GM19324 (cell line): Measurements from ENCODE around the gene ACACA.

ENCODE experiments used
- ATAC-seq: cut with Tn5 transposase; IDR thresholded peaks from one replicate; pipeline ENCODE4 v1.9.1; 2021; ENCODE audit warnings: mild to moderate bottlenecking, moderate library complexity; ENCODE audit not compliant: unreplicated experiment, low FRiP score

ACACA gene

DNA sequence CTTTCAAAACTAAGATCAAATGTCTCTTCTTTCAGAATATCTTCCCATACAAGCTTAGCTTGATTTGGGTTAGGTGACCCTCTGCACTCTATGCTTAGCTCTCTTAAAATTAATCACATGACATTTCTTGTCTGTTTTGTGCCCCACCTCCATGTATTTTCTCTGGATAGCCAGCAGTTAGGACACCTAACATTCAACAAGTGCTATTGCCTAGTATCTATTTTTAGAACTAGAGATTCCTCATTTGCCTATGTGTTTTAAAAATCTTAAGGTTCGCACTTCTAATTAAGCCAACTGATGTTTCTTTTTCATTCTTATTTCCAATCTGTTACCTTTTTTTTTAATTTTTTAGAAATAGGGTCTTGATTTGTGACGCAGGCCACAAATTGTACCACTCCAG lies 160.6 kb downstream of the ACACA start:
- no peak for ATAC-seq

DNA sequence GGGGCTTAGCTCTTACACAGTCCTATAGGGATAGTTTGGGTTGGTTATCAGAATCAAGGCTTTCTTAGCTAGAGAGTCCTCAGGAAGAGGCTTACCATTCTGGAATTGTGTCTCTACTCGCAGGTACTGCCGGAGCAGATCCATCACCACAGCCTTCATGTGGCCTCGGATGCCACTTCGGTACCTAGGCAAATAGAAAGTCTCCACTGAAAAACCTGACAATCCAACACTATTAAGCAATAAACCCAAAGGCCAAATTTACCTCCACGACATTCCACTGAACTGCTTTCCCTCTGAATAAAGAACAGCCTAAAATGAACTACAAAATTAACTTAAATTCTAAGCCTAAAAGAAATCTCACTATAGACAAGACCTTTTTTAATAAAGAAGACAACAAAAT lies 166.3 kb downstream of the ACACA start:
- ATAC-seq = no peak

DNA sequence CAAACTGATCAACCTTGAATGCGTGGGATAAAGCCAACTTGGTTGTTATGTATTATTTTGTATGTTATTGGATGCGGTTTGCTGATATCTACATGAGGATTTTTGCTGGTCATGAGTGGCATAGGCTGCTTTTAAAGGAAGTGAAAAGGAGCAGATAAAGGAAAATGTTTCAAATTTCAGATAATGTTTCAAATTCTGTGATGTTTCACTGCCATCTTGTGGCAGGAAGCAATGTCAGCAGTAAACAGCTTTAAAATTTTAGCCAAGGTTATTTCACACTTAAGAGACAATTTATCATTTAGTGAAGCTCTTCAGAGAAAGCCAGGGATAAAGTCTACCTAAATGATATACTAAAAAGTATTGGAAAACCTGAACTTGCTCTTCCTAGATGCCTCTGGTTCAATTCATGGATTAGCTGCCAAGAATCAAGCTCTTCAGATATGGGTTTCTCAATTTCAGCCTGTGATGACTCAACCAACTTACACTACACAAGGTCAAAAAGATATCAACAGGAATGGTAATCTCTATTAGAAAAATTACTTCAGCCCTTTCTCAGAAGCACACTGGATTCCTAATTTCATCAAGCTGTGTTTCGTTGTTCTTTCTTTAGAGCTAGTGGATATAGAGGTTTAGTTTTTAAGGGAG lies 166.8 kb downstream of the ACACA start:
- no peak for ATAC-seq

DNA sequence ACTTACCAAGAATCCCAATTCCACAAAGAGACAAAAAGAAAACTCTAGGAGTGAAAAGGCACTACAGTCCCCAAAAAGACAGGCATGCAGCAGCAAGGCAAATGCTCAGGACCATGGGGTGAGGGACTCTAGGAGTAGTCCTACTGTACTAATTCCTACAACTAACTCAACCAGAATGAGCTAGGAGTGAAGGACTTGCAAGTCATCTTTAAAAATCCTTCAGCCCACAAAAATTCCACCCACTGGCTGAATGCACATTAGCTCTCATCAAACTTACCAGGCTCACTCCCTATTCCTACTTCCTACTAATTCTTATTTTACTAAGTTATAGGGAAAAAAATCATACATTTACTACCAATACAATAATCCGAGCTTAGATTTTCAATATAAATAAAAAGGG lies 172.5 kb downstream of the ACACA start:
- no peak for ATAC-seq

DNA sequence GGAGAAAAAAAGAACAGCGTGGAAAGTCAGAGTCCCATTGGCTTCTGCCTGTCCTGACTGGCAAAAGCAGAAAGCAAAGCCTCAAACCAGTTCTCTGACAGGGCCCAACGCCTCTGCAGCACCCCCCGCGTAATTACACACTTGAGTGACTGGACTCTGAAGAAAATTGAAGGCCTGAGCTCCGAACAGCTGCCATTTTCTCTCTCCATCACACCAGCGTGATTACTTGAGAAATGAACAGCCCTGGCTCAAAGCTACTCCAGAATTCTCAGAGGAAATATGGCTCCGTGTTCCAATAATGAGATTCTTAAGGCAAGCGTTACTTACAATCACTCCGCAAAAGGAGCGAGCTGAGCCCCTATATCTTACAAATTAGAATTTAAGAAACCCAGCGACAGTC lies 173.6 kb downstream of the ACACA start:
- ATAC-seq = no peak

DNA sequence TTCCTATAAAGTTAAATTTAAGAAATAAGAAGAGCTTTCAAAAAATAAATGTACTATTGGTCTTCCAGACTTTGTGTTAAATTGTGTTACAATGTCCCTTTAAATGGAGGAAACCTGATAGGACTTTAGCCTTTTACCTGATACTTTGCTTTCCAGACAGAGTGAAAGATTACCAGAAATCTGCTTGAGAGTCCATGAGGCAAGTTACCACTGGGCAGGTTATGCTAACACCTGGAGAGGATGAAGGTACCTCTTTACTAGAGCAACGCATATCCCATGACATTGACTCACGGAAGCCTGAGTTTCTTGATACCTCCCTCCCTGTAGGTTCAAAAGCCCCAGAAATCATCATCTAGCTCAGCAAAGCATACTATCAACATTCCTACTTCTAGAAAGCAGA lies 174.7 kb downstream of the ACACA start:
- no peak for ATAC-seq

DNA sequence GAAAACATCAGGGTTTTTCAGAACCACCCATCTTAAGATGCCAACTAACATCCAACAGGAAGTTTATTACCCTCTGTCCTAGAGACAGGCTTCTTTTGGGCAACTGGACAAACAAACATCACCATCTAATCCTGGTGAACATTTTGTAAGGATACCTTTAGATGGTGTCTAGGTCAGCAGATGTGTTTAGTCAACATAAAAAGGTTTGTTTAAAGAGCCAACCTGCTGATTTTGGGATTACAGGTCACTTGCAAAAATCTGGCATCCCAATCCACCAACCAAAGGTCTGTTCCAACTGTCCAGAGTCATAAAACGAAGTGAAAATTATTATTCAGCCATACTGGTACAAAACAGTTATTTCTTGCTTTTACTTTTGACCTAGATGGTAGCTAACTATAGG lies 176.0 kb downstream of the ACACA start:
- ATAC-seq = no peak

DNA sequence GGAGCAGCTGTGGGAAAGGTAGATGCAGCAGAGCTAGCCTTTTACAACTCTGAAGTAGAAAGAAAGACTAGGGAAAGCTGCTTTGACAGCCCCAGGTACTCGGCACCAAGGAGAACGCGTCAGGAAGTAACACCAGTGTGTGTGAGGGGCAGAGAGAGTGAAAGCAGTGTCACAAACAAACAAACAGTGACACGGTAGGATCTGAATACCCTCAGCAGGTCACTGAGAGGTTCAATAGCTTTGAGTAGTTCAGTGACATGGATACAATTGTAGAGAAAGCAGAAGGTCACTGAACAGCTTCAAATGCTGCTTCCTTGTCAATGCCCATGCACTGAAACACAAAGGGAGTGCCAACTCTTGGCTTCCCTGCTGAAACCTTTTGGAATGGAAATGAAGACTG lies 181.2 kb downstream of the ACACA start:
- ATAC-seq = no peak

DNA sequence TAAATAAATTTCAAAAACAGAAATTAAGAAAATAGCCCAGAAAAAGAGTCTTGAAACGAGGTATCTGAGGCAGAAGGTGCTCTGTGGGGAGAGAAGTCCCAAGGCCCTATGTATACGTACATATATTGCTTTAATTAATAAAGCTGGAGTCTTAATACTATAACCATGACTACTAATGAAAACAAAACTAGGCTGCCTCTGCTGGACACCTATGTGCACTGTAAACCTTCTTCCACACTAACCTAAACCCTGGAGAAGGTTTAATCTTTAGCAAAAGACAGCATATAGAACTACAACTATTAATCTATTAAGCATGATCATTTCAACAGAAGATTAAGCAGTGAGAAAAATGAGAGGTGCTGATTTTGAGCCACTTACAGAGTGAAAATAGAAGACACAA lies 184.8 kb downstream of the ACACA start:
- no peak for ATAC-seq

DNA sequence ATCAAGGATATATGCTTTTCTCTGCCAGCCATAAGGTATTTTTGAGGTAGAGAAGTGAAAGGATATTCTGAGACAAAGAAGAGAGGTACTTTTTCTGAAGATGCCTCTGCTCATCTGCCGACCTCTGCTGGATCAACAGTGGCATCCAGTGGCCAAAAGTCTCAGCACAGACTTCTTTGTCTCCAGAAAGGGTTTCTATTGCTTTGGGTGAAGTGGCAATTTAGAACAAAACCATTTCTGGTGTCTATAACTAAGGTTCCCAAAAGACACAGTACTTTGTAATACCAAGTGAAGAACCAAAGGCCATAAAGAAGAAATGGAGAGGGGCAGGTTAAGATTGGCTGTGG lies 186.1 kb downstream of the ACACA start:
- ATAC-seq = no peak

DNA sequence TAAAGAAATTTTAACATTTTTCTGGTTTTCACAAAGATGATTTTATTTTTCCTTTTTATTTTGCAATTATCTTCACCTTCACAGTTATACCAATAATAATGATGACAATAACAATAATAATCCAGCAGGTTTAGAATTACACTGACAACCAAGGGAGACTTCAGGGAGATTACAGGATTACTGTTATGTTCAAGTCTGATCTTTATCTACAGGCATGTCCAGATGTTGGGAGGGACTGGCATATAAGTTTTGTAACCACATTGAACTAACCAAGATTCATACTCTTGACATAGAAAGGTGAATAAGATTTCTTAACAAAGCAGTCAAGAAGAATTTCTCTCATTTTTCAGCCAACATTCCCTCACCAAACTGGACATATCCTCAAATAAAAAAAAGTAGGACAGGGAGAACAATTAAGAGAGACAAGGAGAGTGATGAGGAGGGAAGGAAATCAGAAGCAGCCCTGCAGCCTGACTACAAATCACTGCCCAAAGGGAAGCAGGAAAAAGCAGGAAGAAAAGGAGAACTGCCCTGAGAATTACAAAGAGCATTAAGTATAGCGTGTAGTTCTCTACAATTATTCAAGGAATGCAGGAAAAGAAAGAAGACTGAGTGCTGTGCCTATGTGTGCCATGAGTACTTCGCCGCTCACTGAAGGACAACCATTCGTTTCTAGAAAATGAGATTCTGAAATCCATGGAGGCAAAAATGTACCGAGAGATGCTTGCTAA lies 186.6 kb downstream of the ACACA start:
- ATAC-seq = no peak

DNA sequence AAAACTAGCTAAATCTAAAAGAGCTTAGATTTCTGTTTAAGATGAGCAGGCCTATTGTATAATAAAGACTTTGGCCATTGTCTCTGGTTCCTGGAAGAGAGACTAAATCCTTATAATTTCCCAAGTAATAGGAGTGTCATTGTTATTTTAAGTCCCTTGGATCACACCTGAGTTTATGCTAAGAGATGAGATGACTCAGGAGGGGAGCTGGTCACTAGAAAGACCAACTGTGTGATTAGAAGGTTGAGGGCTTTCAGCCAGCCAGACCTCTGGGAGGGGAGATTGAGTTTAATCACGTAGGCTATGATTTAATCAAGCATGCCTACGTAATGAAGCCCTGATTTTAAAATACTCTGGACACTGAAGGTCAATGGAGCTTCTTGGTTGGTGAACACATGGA lies 187.8 kb downstream of the ACACA start:
- no peak for ATAC-seq

DNA sequence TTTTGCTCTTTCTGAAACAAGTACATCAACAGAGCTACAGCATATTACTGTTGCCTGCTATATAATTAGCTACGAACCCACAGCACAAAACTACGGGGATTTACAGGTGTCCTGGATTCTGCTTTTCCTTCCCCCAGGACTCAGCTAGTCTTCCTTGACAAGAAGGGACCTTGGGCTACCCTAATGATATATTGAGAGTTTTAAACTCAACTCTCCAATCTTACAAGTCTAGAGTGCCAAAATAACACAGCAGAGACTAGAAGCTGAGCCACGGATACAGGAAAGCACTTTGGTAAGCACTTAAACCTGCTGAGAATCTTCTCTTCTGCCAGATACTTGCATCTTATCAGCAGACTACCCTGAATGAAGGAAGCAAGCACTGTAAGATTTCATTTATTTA lies 192.2 kb downstream of the ACACA start:
- ATAC-seq = no peak

DNA sequence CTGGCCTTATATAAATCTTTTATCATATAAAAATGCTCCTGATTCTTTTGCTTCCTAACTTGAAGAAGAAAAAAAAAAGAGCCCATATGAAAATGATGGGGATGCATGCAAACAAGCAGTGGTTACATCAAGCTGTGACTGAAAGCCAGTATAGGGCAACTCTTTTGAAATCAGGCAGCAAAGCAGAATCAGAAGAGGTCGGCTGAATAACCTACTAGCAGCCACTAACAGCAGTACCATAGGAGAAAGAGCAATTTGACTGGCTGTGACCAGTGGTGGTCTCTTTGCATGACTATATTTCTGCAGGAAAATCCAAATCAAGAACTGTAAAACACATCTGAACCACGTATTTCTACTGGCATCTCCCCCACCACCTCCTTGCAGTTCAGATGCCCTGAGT lies 192.7 kb downstream of the ACACA start:
- ATAC-seq = no peak

DNA sequence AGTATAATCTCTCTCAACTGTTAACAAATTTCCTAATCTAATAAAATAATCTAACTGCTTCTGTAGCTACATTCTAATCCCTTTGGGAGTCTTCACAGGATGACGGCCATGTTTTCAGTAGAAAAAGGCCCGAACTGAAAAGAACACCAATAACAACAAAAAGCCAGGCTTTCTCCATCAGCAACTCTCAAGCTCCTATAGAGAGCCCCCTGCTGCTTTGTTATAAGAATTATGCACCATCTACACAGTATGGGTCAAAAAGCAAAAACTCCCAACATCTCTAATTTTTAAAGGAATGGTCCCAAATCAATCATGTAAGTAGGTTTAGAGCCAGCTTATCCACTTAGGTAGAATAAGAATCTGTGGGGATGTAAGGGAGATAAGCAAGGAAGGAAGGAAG lies 194.5 kb downstream of the ACACA start:
- no peak for ATAC-seq

DNA sequence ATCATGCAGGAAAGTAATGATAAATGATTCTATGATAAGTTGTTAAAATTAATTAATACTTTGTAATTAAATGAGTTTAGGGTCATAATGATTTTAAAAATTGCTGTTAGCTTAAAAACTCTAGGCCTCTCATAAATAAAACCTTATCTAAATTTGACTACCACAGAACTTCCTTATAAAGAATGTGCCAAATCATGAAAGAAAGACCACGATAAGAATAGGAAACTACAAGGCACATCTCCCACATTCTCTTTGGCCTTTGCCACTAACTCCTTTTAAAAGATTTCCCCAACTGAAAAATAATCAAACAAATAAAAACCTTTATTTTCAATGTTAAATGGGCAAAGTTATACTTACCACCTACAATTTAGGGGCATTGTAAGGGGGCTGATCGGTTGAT lies 195.5 kb downstream of the ACACA start:
- ATAC-seq = no peak

DNA sequence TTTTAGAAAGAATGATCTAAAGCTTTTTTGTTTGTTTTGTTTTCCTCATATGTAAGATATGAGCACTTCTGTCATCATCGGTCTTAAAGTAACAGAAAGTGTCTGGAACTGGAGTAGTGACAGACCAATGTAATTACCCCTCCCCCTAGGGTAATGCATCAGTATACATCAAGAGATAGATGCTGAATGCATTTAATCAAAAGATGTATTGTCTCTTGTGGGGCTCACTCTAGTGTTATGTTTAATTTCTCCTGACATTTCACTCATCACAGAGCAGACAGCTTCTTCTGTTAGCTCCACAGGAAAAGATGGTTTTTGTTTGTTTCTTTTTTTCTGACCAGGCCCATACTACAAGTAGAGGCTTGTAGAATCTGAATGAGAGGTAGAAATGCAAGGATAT lies 199.5 kb downstream of the ACACA start:
- ATAC-seq = no peak

DNA sequence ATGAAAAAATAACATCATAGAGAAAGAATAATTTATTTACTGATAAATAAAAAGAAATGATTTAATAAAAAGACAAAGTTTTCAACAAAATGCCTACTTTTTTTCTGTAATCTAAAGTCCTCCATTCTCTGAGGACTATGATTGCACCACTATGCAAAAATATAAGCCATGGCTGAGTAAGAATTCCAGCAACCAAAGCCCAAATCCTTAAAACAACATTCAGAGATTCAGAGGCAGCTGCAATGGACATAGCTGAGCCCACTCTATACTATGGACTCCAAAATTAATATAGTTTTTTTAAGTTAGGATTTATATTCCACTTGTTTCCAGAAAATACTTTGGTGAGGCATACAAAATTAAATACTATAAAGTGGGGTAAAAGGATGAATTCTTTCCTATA lies 200.3 kb downstream of the ACACA start:
- ATAC-seq = no peak

DNA sequence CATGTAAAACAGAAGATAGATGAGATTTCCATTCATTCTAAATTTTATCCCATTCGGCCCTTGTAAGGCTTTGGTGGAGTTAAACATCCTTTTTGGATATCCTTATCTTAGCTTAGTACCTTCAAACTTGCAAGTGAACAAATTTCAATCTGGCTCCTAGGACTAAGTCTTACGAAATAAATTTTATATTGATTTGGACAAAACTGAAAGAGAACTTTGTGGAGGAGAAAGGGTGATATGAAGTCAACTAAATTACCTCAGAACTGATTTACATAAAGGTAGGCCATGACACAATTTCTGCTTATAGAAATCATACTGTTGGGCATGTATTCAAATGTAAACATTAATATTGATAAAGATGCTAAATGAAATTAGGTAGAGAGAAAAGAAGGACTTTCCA lies 206.1 kb downstream of the ACACA start:
- ATAC-seq = no peak

DNA sequence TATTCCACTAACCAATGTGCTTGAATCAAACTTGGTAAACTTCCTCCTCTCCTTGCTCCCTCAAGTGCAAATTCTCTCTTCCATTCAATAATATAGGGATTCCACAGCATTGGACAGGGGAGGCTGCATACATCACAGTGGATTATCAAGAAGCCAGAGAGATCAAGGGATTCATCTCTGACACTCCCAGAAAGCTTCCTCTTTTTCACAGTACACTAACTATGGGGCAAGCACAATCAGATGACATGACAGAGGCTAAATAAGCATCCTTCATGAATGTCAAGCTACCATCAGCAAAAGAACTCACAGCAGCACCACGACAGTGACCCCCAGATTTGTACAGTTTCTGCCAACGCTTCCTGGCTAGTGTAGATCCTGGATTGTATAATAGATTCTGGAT lies 209.3 kb downstream of the ACACA start:
- ATAC-seq = no peak

DNA sequence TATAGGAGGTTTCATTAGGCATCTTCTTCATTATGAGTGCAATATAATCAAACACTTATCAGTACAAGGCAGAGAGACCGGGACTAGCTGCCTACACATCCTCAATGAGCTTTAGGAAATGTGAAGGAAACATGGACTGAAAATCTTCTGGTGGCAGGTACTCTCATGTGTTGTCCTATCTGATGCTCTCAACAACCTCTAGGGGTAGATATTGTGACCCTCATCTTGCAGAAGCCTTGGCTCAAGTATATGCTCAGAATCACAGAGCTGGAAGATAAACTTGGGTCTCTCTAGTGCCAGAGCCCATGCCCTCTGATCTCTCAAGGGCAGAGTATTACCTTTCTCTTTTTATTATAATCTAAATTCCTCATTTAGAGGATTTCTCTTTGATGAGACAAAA lies 212.4 kb downstream of the ACACA start:
- ATAC-seq = no peak

DNA sequence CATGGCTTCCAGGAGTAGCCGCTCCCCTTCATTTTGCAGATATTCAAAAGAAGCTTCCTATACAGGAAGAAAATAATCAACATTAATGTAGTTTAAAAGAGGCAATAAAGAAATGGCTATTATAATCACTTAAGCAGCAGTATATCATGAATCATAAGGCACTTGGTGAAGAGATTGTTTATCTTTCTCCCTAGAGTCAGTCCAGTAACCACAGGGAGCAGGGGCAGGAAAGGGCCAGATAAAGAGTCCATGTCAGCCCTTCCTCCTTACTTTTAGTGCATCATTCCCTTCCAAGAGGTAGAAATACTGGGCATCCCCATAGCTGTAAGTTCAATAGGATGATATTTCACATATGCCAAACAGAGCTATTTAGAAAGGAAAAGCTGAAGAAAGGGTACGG lies 215.4 kb downstream of the ACACA start:
- ATAC-seq = no peak

DNA sequence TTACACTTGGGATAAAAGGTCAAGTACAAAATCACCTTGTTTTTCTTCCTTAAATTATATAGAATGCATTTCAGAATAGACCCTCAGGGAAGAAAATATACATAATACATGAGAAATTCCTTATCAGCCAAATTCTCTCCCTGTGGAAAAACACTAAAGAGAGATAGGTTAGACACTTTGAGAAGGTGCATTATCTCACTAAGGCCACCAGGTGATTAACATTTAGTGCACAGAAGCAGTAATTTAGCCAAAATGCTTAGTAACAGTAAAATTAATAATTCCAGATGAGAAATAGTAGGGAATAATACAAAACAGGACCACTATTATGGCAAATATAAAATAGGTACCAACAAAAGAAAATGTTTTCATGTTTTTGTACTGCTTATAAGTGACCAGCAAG lies 216.1 kb downstream of the ACACA start:
- ATAC-seq = no peak
